ENCODE measurements around the gene NR3C1. TPM values are rescaled to one million over a fixed set of nuclear protein-coding genes. Genes with fewer than 3 reads are reported as not detected.

NR3C1 gene
- total RNA-seq, 6 experiments from 2014 or later, result 27.3 to 60.1 (median 47.2) TPM

DNA sequence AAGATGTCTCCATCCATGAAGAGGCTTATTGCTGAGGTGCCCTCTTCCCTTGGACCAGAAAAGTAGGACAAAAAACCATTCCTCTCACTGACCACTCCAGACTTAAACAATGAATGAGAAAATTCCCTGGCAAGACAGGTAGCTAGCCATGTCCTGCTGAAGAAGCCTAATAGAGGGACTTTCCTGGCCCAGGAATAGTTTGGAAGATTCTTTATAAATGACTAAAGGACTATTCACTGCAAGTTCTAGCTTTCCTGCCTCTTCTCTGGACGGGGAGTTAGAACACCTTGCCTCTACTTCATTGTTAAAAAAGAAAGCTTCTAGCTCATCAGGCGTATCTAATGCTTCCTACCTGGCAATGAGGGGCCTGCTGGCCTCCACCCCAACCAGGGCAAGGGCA, 153.6 kb downstream of the NR3C1 start:
- peaks cover 0 to 14% (median 1%) of the 10 kb centered on the region in 4 donors for H3K4me1 ChIP-seq
- WGBS (ENCODE audit: insufficient coverage, low coverage, low lambda C conversion rate, missing lambda C conversion rate), result 93% methylated on average over 2 of the region's 2 CpGs
- ATAC-seq (no peak), DNase-seq (no peak)
- TF ChIP-seq POLR2A (IDR thresholded peaks at IDR 0.05) (no peak), CTCF (IDR thresholded peaks at IDR 0.05) (no peak)
- H3K27ac ChIP-seq, result peak overlapping the region in 2 of 3 donors; percentile 11 to 74
- H3K27me3 ChIP-seq, result no peaks in the 10 kb centered on the region
- intact Hi-C loops (cut with DNase I), result no loop called here
- no peaks in the 10 kb centered on the region for H3K9me3 ChIP-seq
- H3K4me3 ChIP-seq, result no peak overlapping the region
- H3K36me3 ChIP-seq, result no peaks in the 10 kb centered on the region

GRCh38 chr5:143248822-143249579, 154.5 kb downstream of the NR3C1 start:
- peaks cover 0 to 14% (median 1%) of the 10 kb centered on the region in 4 donors for H3K4me1 ChIP-seq
- DNase-seq (peak in 1 of 3 donors; percentile 70), ATAC-seq (peak; percentile 87 to 95 (median 91))
- intact Hi-C loops (cut with DNase I), result no loop called here
- no peaks in the 10 kb centered on the region for H3K36me3 ChIP-seq
- H3K27ac ChIP-seq, result peak overlapping the region; percentile 30 to 74 (median 40)
- TF ChIP-seq CTCF (IDR thresholded peaks at IDR 0.05) (no peak), POLR2A (IDR thresholded peaks at IDR 0.05) (no peak)
- no peak overlapping the region for H3K4me3 ChIP-seq
- 50% methylated on average over 3 of the region's 3 CpGs for WGBS (ENCODE audit: insufficient coverage, low coverage, low lambda C conversion rate, missing lambda C conversion rate)
- H3K27me3 ChIP-seq, result no peaks in the 10 kb centered on the region
- no peaks in the 10 kb centered on the region for H3K9me3 ChIP-seq

DNA sequence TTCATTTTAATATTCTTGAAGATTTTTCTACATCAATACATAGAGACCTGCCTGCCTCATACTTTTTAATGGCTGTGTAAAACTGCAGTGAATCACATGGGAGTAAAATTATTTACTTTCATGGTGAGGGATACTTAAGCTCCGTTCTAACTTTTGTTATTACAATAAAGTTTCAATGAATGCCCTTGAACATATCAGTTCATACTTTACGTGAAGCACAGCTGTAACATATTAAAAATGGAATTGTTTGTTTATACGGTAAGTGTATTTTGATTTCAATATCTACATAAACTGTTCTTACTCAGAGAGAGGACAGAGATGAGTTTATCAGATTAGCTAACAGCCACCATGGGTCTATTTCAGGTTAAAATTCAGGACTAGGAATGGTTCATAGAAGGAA, 155.1 kb downstream of the NR3C1 start:
- Histone ChIP-seq H3K4me3 (no peak overlapping the region), H3K4me1 (peaks cover 0 to 14% (median 1%) of the 10 kb centered on the region in 4 donors), H3K27ac (peak overlapping the region; percentile 30 to 74 (median 40)), H3K9me3 (no peaks in the 10 kb centered on the region), H3K27me3 (no peaks in the 10 kb centered on the region), H3K36me3 (no peaks in the 10 kb centered on the region)
- TF ChIP-seq CTCF (IDR thresholded peaks at IDR 0.05) (no peak), POLR2A (IDR thresholded peaks at IDR 0.05) (no peak)
- no peak for ATAC-seq
- intact Hi-C loops (cut with DNase I), result no loop called here
- WGBS (ENCODE audit: insufficient coverage, low coverage, low lambda C conversion rate, missing lambda C conversion rate), result 81% methylated on average over 3 of the region's 3 CpGs
- no peak for DNase-seq

- H3K4me1 ChIP-seq, result peaks cover 0 to 14% (median 1%) of the 10 kb centered on the region in 4 donors
- no peak overlapping the region for H3K4me3 ChIP-seq
- WGBS (ENCODE audit: insufficient coverage, low coverage, low lambda C conversion rate, missing lambda C conversion rate), result 92% methylated on average over 1 of the region's 1 CpG
- no peaks in the 10 kb centered on the region for H3K9me3 ChIP-seq
- H3K27me3 ChIP-seq, result no peaks in the 10 kb centered on the region
- no peak overlapping the region for H3K27ac ChIP-seq
- no peaks in the 10 kb centered on the region for H3K36me3 ChIP-seq
- no peak for ATAC-seq
- no peak for DNase-seq
- intact Hi-C loops (cut with DNase I), result no loop called here
- no peak for TF ChIP-seq POLR2A (IDR thresholded peaks at IDR 0.05)
- no peak for TF ChIP-seq CTCF (IDR thresholded peaks at IDR 0.05)
These were observed 156.2 kb downstream of the NR3C1 start for GRCh38 chr5:143247134-143247815.

All from right lobe of liver (tissue), 6 donors.